ENCODE measurements around the gene ZNF385B.

Gene ZNF385B

DNA sequence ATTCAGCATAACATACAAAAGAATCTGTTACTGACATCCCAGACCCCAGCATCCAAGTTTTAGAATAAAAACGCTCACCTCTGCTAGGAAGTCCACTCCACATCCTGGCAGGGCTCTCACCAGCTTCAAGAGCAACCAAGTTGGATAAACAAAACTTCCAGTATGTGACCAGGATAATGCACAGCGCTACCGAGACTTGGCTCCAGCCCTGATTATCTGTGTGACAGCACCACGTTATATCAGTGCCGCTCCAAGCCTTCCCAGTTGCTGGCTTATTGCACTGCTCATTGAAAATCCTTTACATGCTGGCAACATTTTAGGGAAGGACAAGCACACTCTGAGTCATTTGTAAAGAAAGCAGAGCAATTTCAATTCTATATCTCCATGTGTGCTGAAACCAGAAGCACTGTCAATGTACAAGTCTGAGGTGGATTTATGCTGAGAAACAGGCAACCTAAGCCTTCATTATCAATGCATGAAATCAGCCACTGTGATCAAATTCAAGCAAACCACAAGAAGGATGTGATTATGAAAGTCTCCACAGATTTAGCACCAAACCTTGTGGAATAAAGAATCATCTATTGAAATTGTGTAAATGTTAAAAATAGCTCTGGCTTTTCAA, 115.7 kb downstream of the ZNF385B start:
- no peak for ATAC-seq
- no peak for DNase-seq

DNA sequence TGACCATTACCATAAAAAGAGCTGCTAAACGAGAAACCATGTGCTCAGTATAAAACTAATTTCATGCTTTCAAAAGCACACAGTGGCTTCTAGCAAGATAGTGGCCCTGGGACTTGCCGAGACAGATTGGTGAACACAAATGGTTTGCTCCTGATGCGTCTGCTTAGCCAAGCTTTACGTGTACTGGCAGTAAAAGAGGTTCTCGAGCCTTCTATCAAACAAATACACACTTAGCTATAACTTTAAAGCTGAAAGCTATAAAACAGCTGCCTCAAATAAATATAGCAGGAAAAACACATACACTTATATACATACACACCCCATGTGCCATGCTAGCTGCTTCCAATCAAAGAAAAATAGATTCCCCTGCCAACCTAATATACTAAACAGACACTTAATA, 117.0 kb downstream of the ZNF385B start:
- DNase-seq (no peak), ATAC-seq (no peak)

DNA sequence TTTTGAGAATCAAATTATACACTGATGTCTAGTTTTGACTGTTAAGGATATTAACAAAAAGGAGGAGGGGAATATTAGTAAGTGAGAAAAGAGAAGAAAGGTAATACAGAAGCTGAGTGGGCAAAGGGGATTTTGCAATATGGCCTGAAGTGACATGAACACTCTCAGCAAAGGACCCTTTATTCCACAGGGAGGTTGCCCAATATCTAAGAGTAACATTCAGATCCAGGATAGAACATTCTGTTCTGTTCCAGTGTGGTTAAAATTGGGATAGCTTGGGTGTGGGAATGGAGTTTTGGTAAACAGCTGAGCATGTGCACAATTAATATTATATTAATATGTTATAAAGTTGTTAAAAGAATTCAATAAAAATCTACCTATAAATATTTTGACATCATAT, 120.1 kb downstream of the ZNF385B start:
- DNase-seq (no peak), ATAC-seq (no peak)

DNA sequence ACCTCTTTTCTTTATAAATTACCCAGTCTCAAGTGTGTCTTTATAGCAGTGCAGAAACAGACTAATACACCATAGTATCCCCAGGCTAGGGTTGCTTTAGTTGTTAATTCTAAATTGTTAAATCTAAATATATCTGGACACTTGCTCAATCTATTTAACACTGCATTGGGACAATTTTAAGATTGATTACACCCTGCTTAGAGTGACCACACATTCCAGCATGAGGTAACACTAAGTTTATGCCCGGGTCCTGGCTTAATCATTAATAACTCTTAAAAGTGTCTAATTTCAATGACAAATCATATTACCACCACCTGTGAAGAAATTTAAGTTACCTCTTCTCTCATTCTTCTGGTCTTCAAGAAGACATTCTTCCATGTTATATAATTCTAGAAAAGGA, 131.4 kb downstream of the ZNF385B start:
- DNase-seq = no peak
- ATAC-seq = no peak

DNA sequence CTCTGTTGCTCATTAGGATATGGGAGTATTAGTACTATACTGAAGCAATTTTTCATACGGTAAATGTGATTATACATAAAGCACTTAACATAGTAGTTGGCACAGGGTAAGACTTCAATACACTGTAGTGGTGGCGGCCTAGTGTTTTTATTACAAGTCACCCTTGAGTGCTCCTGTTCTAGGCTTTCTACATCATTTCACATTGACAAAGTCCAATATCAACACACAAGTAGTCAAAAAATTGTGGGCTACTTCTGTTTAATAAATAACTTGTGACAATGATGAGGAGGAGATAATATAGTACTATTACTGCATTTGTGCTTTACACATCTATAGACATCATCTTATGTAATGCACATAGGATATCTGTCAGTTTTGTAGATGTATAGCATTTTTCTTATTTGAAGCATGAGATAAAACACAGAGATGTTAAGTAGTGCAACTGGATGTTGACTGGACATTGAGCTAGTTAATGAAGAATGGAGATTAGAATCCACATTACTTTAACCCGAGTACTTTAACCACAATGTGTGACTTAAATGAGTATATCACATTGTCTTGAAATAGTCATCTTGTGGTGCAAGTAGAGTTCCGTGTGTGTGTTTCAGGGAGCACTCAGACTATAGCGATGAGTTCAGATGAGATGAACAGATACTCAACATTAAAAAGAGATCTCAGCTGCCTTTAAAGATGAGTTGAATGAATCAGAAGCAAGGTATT, 134.8 kb downstream of the ZNF385B start:
- DNase-seq = no peak
- no peak for ATAC-seq

DNA sequence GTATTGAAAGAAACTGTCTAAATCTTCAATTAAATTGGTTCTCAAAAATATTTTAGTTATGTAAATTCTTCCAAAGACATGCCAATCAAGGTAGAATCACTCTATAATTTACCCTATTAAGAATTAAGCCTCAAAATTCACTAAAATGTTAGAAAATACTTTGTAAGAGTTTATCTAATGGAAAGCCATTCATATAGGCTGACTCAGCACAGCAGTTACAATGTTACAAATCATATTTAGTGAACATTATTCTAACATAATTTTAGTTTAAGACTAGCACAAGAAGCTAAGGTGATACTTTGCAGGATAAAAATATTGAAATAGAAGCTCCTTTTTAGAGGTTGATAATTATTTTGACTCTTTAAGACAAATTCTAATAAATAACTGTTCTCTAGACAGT, 137.0 kb downstream of the ZNF385B start:
- ATAC-seq (no peak), DNase-seq (no peak)

DNA sequence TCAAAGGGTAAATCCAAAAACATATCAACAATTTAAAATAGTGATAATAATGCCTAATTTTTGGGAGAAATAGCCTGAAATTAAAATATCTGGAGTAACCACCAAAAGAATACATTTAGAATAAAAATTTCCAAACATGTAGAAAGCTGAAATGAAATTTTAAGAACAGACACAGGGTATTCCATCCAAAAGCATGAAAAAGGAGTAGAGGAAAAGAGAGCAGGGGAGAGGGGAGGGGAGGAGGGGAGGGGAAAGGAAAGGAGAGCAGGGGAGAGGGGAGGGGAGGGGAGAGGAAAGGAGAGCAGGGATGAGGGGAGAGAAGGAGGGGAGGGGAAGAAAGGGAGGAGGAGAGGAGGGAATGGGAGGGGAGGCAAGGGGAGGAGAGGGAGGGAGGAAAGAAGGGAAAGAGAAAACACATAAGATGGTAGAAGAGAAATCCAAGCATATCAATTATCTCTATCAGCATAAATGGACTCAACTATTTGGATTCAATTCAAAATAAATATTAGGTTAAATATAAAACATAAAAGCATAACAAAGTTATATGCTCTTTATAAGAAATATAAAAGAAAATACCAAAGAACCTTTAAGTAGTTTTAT, 141.1 kb downstream of the ZNF385B start:
- DNase-seq = no peak
- no peak for ATAC-seq

DNA sequence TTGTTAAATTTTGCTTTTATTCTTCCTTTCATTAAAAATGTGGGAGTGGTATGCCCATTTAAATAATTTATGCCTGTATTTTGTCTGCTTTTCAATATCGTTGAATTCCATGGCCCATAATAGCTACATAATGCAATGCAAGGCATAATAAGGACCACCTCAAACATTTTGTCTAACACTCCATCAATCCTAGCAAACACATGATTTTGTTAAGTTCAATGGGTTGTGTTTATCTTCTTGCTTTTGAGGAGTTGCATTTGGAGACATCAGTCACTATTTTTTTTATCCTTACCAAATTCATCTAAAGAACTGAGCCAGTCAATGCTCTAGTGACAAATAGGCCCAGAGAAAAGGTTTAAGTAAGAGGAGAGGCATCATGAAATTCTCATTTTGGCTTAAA, 145.5 kb downstream of the ZNF385B start:
- no peak for ATAC-seq

DNA sequence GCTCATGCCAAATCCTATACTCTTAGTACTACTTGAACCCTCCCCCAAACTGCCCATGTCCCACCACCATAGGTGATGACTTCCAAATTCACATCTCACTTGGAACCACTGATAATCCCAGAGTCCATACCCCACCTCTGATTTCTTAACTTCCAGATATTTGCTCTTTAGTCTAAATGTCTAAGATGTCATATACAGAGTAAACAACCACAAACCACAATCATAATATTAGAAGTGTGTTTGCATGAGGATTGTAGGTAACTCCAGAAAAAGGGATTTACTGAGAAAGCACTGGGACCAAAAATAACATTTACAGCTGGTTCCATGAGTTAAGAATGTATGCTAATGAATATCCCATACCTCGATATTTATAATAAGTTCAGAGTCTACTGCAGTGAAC, 146.2 kb downstream of the ZNF385B start:
- DNase-seq (no peak), ATAC-seq (no peak)

More for the DNA sequence above, 145.5 kb downstream of the ZNF385B start:
- DNase-seq = no peak

DNA sequence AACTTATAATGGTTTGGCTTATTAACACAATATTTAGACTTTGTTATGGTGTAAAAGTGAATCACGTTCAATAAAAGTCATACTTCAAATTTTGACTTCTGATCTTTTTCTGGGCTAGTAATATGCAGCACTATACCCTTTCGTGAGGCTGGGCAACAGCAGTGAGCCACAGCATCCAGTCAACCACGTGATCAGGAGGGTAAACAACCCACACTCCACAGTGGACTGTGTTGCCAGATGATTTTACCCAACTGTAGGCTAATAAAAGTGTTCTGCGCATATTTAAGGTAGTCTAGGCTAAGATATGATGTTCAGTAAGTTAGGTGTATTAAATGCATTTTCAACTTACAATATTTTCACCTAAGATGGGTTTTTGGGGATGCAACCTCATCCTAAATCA, 148.6 kb downstream of the ZNF385B start:
- ATAC-seq (no peak), DNase-seq (no peak)

DNA sequence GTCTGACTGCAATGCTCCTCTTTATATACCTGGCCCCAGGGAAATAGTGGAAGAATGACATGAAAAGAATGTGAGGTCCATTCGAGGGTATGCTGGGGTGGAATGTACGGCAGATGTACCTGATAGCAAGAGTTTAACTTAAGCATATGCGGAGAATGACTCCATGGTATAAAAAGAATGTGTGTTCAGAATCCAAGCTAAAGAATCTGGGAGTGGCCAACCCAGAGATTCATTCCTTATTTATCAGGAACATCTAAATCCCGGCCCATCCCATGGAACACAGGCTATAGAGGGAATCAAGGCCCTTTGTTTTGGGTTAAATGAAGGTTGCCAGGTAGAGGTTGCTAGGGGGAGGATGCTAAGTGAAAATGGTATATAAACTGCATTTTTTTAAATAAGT, 150.0 kb downstream of the ZNF385B start:
- DNase-seq = no peak
- ATAC-seq = no peak

DNA sequence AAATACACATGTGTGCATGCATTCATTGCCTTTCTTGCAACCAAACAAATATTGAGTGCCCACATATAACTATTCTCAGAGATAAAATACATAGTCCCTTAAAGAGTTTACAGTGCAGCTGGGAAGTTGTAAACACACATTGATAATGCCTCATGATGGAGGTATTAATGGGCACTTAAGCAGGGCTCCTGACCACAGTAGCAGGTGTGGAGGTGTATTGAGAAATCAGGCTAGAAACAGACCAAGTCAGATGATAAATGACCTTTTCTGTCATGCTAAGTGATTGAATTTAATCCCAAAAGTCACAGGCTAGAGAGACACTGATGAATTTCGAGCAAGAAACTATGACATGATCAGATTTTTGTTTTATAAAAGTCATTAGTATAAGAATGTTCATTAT, 157.7 kb downstream of the ZNF385B start:
- no peak for ATAC-seq

DNA sequence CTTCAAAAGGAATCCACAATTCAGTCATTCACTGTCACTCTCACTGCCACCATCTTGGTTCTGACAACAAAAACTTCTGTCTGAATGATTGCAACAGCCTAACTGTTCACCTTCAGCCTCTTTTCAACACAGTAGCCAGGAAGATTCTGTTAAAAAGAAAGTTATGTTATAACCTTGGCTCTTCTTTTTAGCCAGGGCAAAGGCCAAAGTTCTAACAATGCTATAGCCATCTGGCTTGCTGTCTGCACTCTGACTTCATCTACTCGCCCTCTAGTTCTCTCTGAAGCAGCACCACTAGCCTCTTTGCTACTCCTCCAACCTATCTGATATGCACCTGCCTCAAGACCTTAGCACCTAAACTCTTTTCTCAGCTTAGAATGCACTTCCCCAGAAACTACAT, 158.5 kb downstream of the ZNF385B start:
- no peak for DNase-seq
- no peak for ATAC-seq

More for the DNA sequence above, 157.7 kb downstream of the ZNF385B start:
- no peak for DNase-seq

DNA sequence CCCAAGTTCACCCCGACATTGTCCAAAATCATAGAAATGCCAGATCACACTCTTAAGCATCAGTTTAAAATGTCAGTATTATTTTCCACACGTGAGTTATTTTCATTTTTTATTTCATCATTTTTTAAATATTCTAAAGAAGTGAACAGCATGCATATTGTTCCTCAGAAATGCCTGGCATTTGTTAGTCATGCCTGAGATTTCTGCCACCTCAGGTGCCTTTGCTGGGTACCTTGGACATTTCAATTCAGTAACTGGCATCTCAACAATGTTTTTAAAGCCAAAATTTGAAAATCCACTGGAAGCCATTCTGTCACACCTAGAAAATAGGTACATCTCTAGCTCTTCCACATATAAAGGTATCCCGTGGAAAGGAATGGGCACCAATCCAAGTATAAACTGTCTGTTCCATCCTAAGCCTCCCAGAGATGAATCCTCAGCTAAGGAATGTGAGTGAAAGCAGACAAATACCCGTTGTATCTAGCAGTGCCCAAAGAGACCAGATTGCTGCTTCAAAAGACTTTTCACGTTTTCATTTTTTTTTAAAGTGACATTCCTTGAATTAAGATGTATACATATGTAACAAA, 159.8 kb downstream of the ZNF385B start:
- DNase-seq = no peak
- no peak for ATAC-seq

DNA sequence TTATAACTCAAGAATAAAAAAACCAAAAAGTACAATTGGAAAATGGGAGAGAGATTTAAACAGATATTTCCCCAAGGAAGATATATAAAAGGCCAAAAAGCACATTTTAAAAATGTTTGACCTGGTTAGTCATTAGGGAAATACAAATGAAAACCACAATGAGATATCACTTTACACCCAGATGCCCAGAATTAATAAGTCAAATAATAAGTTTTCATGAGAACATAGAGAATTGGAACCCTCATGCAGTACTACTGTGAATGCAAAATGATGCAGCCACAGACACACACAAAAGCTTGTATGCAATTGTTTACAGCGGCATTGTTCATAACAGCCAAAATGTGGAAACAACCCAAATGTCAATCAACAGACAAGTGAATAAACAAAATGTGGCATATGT, 165.9 kb downstream of the ZNF385B start:
- no peak for DNase-seq
- no peak for ATAC-seq

DNA sequence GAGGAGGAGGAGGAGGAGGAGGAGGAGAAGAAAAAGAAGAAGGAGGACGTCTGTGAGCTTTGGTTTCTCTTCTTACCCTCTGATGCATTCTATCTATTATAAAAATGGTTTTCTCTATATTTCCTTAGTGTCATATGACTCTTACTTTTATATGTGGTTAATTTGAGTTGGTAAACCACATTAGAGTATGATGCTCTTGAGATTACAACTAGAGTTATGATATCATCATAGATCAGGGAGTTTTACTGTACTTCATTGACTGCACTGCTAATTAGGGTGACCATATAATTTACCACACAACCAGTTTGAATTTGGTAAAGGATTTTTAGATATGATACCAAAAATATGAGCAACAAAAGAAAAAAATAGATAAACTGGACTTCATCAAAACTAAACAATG, 166.4 kb downstream of the ZNF385B start:
- DNase-seq (no peak), ATAC-seq (no peak)

DNA sequence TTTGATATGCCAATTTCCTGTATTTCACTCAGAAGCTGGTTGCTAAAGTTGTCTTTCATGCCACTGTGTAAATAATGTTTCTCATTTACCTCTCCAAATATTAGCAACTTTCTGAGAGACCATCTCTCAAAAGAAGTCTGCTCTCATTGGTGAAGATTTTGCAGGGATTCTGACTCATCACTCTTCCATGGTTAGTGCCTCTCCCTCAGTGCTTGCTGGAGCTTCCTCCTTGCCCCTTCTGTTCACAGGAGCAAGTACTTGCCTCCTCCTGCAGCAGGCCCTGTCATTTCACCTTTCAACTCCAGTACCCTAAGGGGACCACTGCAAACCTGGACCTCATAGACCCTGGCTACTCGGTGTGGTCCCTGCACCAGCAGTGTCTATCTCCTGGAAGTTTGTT, 168.8 kb downstream of the ZNF385B start:
- ATAC-seq = no peak
- no peak for DNase-seq

DNA sequence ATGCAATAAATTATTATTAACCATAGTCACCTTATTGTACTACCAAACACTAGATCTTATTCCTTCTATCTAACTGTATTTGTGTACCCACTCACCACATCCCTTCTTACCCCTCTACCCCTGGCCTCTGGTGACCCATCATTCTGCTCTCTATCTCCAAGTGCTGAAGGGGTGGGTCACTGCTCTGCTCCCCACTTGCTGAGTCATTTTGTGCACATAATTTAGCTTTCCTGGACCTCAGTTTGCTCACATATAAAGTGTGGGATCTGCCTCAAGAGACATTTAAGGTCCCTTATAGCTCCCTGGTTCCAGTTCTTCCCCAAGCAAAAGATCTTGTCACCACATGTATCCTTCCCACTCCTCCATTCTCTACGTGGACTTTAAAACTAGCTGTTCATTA, 169.4 kb downstream of the ZNF385B start:
- ATAC-seq (no peak), DNase-seq (no peak)

DNA sequence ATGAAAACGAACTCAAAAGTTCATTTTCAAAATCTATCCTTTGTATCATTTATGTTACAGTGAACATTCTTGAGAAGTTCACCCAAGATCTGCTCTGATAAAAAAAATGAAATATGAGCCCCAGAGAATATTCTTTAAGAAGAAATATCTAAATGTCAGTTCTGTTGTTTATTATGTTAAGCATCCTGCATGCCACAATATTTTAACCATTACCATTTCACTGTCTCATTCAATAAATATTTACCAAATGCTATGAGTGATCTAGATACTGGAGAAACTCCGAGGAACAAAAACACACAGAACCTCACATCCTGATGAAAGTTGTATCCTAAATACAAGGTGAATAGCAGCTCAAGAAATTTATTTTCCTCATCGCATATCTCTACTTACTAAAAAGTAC, 170.2 kb downstream of the ZNF385B start:
- no peak for DNase-seq
- no peak for ATAC-seq

DNA sequence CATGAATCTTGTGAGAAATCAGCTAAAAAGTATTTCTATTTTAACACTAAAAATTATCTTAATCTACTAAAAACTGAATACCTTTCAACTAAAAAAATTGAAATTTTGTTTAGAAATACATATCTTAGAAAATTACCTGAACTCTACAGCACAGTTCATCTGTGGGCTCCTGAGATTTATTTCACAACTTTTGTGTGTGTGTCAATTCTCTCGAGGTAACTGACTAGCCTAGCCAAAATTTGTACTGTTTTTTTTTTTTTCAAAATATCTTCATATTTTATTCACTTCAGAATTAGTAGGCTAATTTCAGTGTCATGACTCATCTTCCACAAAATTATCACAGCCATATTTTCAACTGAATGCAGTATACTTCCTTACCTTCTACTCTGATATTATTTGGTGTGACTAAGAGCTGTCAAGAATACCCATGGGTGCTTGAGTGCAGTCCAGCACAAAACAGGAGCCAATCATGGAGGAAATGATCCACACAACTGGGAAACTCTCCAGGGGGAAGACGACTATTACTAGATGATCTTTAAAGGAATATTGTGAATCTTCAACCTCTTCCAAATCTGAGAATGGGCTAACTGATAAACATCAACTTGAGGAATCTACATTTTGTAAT, 174.6 kb downstream of the ZNF385B start:
- DNase-seq = no peak
- ATAC-seq = no peak

DNA sequence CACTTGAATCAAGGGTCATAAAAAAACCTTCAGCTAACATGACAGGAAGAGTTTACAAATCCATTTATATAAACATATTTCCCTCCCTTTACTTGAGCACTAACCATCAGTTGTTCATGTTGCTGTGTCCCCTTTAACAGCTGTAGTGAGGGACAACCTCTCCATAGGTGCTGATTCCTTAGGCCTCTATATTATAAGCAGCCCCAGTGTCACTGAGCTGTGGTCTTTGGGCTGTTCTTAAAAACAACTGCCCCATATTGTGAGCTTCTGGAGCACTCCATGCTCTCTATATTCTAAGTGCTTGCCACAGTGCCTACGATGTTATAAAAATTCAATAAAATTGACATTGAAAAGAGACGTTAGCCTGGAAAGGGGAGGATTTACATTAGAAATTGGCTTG, 175.3 kb downstream of the ZNF385B start:
- ATAC-seq (no peak), DNase-seq (no peak)

DNA sequence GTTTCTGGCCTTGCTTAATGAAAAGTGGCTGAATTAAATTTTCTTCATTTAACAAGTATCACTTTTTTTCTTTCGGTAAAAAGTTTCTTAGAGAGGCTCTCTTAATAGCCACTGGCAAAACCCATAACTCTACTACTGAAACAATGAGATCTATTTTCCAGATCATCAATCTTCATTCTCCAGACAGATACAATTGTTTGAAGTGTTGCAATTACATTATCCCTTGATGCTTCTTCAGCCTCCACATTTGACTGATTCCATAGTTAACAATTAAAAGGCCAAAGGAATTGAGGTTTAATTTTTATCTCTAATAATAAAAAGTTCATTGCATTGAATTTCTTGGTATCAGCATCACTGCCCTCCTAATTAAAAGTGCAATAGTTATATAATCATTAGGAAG, 176.3 kb downstream of the ZNF385B start:
- DNase-seq = no peak
- no peak for ATAC-seq

DNA sequence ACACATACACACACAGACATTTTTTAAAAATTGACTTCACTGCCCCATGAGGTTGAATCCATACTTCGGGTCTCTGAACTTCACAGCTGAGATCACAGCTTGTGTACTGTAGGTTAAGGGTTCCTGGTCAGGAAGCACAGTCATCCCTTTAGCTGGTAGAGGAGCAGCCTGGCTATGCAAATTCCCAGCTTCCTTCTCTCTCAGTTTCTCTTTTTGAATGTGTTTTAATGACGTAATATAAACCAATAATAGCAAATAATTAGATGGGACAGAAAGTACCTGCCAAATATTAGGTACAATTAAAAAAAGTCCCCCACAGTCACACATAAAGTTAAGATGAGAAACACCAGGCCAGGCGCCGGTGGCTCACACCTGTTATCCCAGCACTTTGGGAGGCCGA, 178.7 kb downstream of the ZNF385B start:
- ATAC-seq (no peak), DNase-seq (no peak)
